Epithelial cell of prostate (primary cell): ENCODE results near the gene MX1.

Source experiments
- DNase-seq: peaks from one replicate; pipeline ENCODE4 v3.0.0-alpha.2; 2011; ENCODE audit warnings: low read depth, low spot score
- H3K27ac ChIP-seq: fragments of 450-650 bp; 2 replicates; pipeline ENCODE4 v1.5.1; 2017; ENCODE audit warnings: mild to moderate bottlenecking

MX1 gene

GRCh38 chr21:41482980-41483379 is 56.9 kb downstream of the MX1 start:
- DNase-seq = no peak
- H3K27ac ChIP-seq = no peak overlapping the region

GRCh38 chr21:41483415-41483814 is 57.4 kb downstream of the MX1 start:
- no peak for DNase-seq

GRCh38 chr21:41483973-41484372 is 57.9 kb downstream of the MX1 start:
- DNase-seq = no peak
- H3K27ac ChIP-seq = no peak overlapping the region

More at GRCh38 chr21:41483415-41483814, 57.4 kb downstream of the MX1 start:
- no peak overlapping the region for H3K27ac ChIP-seq

GRCh38 chr21:41487082-41487481 is 61.0 kb downstream of the MX1 start:
- no peak for DNase-seq
- no peak overlapping the region for H3K27ac ChIP-seq

- no peak overlapping the region for H3K27ac ChIP-seq
- no peak for DNase-seq
Observed at GRCh38 chr21:41488080-41488479, 62.0 kb downstream of the MX1 start.

GRCh38 chr21:41489329-41489728 is 63.3 kb downstream of the MX1 start:
- DNase-seq = no peak
- no peak overlapping the region for H3K27ac ChIP-seq

GRCh38 chr21:41490330-41490729 is 64.3 kb downstream of the MX1 start:
- no peak overlapping the region for H3K27ac ChIP-seq

GRCh38 chr21:41491412-41491811 is 65.4 kb downstream of the MX1 start:
- H3K27ac ChIP-seq = no peak overlapping the region

More at GRCh38 chr21:41490330-41490729, 64.3 kb downstream of the MX1 start:
- no peak for DNase-seq

GRCh38 chr21:41494242-41494641 is 68.2 kb downstream of the MX1 start:
- DNase-seq = no peak
- no peak overlapping the region for H3K27ac ChIP-seq

More at GRCh38 chr21:41491412-41491811, 65.4 kb downstream of the MX1 start:
- no peak for DNase-seq

- no peak for DNase-seq
- H3K27ac ChIP-seq = no peak overlapping the region
Observed at GRCh38 chr21:41497008-41497407, 71.0 kb downstream of the MX1 start.

GRCh38 chr21:41497788-41498187 is 71.7 kb downstream of the MX1 start:
- no peak overlapping the region for H3K27ac ChIP-seq
- no peak for DNase-seq

GRCh38 chr21:41499920-41500319 is 73.9 kb downstream of the MX1 start:
- no peak overlapping the region for H3K27ac ChIP-seq
- DNase-seq = no peak

GRCh38 chr21:41500363-41500762 is 74.3 kb downstream of the MX1 start:
- H3K27ac ChIP-seq = no peak overlapping the region
- DNase-seq = no peak

GRCh38 chr21:41500931-41501381 is 74.9 kb downstream of the MX1 start:
- no peak overlapping the region for H3K27ac ChIP-seq
- no peak for DNase-seq

GRCh38 chr21:41501919-41502318 is 75.9 kb downstream of the MX1 start:
- DNase-seq = no peak
- no peak overlapping the region for H3K27ac ChIP-seq

GRCh38 chr21:41503331-41503730 is 77.3 kb downstream of the MX1 start:
- DNase-seq = no peak
- H3K27ac ChIP-seq = no peak overlapping the region

- DNase-seq = no peak
- H3K27ac ChIP-seq = no peak overlapping the region
Observed at GRCh38 chr21:41504030-41504429, 78.0 kb downstream of the MX1 start.

- H3K27ac ChIP-seq = no peak overlapping the region
- no peak for DNase-seq
Observed at GRCh38 chr21:41506005-41506594, 80.1 kb downstream of the MX1 start.

GRCh38 chr21:41506611-41507520 is 80.8 kb downstream of the MX1 start:
- DNase-seq = no peak
- H3K27ac ChIP-seq = no peak overlapping the region

GRCh38 chr21:41507521-41508414 is 81.7 kb downstream of the MX1 start, which contains the start of gene TMPRSS2:
Gene TMPRSS2, minus strand, starts transcription at chr21:41508158. Its CDS starts 10,025 bp downstream, at chr21:41498133.
- no peak for DNase-seq
- no peak within 1 kb of the TSS for H3K27ac ChIP-seq
